ENCODE measurements around the gene PARPBP.
"Not testable (repeated sequence)": the region's sequence is repeated elsewhere in the genome, so short reads cannot be mapped to it uniquely, and the experiment has no call there.

The PARPBP gene

DNA sequence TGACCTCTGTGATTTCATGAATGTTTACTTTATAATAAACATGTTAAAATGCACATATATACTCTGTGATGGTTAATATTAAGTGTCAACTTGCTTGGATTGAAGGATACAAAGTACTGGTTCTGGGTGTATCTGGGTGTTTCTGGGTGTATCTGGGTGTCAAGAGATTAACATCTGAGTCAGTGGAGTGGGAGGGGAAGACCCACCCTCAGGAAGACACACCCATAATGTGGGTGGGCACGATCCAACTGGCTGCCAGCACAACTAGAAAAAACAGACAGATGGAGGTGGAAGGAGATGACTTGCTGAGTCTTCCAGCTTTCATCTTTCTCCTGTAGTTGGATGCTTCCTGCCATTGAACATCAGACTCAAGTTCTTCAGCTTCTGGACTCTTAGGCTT, 12.0 kb upstream of the PARPBP start:
- TF ChIP-seq, protein P1, sequence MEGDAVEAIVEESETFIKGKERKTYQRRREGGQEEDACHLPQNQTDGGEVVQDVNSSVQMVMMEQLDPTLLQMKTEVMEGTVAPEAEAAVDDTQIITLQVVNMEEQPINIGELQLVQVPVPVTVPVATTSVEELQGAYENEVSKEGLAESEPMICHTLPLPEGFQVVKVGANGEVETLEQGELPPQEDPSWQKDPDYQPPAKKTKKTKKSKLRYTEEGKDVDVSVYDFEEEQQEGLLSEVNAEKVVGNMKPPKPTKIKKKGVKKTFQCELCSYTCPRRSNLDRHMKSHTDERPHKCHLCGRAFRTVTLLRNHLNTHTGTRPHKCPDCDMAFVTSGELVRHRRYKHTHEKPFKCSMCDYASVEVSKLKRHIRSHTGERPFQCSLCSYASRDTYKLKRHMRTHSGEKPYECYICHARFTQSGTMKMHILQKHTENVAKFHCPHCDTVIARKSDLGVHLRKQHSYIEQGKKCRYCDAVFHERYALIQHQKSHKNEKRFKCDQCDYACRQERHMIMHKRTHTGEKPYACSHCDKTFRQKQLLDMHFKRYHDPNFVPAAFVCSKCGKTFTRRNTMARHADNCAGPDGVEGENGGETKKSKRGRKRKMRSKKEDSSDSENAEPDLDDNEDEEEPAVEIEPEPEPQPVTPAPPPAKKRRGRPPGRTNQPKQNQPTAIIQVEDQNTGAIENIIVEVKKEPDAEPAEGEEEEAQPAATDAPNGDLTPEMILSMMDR (IDR thresholded peaks at IDR 0.05; ENCODE audit: low read depth, low read length), result no peak
- no peak overlapping the region for H3K4me3 ChIP-seq (ENCODE audit: low read depth, low read length)

DNA sequence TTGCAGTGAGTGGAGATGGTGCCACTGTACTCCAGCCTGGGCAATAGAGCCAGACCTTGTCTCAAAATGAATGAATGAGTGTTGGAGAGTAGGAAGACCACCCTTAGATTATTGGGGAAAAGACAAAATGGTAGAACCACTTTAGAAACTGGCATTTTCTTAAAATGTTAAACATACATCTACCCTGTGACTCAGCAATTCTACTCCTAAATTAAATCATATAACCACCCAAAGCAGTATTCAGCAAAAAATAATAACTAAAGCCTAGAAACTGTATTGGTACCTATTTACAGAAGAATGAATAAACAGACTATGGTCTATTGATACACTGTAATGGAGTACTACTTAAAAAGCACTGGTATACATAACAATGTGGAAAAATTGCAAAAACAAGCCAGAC, 9.2 kb upstream of the PARPBP start:
- TF ChIP-seq, protein P1 (IDR thresholded peaks at IDR 0.05; ENCODE audit: low read depth, low read length), result no peak
- no peak overlapping the region for H3K4me3 ChIP-seq (ENCODE audit: low read depth, low read length)

DNA sequence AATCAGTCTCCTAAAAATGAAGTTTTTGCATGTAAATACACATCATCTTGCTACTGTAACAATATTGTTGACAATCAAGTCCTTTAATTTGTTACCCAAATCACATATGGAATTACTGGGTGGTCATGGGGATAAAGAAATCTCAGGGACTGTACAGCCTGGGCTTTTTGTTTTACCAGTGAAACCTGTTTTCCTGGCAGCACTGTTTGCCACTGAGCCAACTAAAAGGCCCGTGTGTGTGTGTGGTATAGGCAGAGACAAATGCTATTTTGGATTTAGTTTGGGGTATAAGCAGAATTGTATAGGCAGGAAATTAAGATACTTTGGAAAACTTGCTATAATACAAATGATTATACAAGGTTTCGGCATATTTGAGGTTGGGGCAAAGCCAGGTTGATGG, 5.8 kb upstream of the PARPBP start:
- TF ChIP-seq, protein P1 (IDR thresholded peaks at IDR 0.05; ENCODE audit: low read depth, low read length), result no peak
- no peak overlapping the region for H3K4me3 ChIP-seq (ENCODE audit: low read depth, low read length)

DNA sequence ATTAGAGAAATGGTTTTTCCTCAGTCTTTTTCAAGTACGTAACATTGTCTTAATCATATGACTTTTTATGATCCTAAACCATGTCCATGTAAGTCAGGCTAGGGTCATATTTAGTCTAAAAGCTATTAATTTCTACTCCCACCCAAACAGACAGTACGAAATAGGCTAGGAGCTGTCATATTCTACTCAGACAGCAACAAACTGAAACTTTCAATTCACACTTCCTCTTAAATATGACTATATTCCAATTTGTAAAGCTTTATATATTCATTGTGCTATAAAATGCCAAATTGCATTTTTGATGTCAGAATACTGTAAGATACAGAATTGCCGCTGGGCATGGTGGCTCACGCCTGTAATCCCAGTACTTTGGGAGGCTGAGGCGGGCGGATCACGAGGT, 3.6 kb upstream of the PARPBP start:
- no peak overlapping the region for H3K4me3 ChIP-seq (ENCODE audit: low read depth, low read length)
- TF ChIP-seq, protein P1 (IDR thresholded peaks at IDR 0.05; ENCODE audit: low read depth, low read length), result no peak

DNA sequence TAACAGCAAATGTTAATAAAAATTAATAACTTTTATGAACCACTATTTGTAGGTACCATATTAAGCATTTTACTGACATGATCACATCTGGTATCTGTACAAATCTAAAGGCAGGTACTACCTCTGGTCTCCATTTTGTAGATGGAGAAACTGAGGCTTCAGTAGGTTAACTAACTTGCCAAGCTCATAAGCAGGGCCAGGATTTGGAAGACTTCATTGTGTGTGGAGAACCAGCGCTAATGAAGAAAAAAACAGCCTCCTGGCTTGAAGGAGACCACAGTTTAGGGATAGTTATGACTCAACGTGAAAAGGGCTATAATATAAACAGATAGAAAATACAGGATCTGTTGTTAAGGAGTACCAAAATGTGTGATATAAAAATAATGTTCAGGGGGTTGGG, 1.1 kb upstream of the PARPBP start:
- TF ChIP-seq, protein P1 (IDR thresholded peaks at IDR 0.05; ENCODE audit: low read depth, low read length), result no peak
- H3K4me3 ChIP-seq (ENCODE audit: low read depth, low read length), result peak overlapping the region; percentile 69

DNA sequence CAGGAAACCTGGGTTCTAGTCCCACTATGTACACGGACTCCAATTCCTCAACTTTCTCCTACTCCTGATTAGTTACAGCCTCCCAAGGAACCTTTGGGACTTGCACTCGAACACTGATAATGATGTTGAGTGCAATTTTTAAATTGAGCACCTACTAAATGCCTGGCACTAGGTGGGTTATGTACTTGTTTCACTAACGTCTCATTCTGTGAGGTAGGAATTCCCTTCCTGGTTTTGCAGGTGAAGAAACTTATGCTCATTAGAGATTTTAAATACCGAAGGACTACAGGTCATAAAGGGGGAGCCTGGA, 536 bp downstream of the PARPBP start:
- H3K4me3 ChIP-seq (ENCODE audit: low read depth, low read length), result peak overlapping the region; percentile 69
- TF ChIP-seq, protein P1 (IDR thresholded peaks at IDR 0.05; ENCODE audit: low read depth, low read length), result no peak

DNA sequence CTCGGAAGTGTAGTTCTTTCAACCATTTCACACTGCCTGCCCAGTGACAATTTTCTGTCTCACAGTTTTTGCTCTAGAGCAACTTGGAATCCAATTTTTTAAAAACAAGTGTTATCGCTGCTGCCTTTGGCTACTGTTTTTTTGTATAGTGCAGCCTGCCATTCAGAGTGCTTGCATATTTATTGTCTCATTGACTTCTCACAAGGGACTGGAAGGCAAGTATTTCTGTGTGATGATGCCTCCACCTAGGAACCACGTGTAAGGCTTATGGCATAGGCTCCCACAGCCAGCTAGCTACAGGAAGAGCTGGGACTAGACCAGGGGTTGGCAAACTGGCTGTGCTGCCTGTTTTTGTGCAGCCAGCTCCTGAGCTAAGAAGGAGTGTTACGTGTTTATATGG, 903 bp downstream of the PARPBP start:
- TF ChIP-seq, protein P1 (IDR thresholded peaks at IDR 0.05; ENCODE audit: low read depth, low read length), result no peak
- peak overlapping the region; percentile 69 for H3K4me3 ChIP-seq (ENCODE audit: low read depth, low read length)

DNA sequence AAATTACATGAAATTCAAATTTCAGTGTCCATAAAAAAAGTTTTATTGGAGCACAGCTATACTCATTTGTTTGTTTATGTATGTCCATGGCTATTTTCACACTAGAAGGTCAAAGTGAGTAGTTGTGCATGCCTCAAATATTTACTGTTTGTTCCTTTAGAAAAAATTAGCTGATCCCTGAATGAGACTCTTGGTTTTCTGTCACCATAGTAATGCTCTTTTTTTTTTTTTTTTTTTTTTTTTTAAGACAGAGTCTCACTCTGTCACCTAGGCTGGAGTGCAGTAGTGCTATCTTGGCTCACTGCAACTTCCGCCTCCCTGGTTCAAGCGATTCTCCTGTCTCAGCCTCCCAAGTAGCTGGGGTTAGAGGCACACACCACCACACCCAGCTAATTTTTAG, 1.3 kb downstream of the PARPBP start:
- peak overlapping the region; percentile 69 for H3K4me3 ChIP-seq (ENCODE audit: low read depth, low read length)

DNA sequence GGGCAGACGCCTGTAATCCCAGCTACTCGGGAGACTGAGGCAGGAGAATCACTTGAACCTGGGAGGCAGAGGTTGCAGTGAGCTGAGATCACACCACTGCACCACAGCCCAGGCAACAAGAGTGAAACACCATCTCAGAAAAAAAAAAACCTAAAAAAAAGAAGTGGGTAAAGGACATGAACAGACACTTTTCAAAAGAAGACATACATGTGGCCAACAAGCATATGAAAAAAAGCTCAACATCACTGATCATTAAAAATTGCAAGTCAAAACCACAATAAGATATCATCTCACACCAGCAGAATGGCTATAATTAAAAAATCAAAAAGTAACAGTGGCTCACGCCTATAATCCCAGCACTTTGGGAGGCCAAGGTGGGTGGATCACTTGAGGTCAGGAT, 10.7 kb downstream of the PARPBP start:
- H3K4me3 ChIP-seq (ENCODE audit: low read depth, low read length), result not testable (repeated sequence)

DNA sequence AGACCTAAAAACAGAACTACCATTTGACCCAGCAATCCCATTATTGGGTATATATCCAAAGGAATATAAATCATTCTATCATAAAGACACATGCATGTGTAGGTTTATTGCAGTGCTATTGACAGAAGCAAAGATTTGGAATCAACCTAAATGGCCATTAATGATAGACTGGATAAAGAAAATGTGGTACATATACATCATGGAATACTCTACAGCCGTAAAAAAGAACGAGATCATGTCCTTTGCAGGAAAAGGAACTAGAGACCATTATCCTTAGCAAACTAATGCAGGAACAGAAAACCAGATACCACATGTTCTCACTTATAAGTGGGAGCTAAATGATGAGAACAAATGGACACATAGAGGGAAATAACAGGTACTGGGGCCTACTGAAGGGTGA, 11.5 kb downstream of the PARPBP start:
- H3K4me3 ChIP-seq (ENCODE audit: low read depth, low read length), result not testable (repeated sequence)

DNA sequence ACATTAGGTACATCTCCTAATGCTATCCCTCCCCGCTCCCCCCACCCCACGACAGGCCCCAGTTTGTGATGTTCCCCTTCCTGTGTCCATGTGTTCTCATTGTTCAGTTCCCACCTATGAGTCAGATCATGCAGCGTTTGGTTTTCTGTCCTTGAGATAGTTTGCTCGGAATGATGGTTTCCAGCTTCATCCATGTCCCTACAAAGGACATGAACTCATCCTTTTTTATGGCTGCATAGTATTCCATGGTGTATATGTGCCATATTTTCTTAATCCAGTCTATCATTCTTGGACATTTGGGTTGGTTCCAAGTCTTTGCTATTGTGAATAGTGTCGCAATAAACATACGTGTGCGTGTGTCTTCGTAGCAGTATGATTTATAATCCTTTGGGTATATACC, 17.6 kb downstream of the PARPBP start:
- H3K4me3 ChIP-seq (ENCODE audit: low read depth, low read length), result not testable (repeated sequence)

DNA sequence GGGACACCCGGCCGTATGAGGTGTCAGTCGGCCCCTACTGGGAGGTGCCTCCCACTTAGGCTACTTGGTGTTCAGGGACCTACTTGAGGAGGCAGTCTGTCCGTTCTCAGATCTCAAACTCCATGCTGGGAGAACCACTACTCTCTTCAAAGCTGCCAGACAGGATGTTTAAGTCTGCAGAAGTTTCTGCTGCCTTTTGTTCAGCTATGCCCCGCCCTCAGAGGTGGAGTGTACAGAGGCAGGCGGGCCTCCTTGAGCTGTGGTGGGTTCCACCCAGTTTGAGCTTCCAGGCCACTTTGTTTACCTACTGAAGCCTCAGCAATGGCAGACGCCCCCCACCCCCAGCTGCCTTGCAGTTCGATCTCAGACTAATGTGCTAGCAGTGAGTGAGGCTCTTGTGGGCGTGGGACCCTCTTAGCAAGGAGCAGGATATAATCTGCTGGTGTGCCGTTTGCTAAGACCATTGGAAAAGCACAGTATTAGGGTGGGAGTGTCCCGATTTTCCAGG, 22.9 kb downstream of the PARPBP start:
- not testable (repeated sequence) for H3K4me3 ChIP-seq (ENCODE audit: low read depth, low read length)
